Kidney (tissue), 14 donors: ENCODE data around the gene CHST12. TPM values are rescaled to one million over a fixed set of nuclear protein-coding genes. Genes with fewer than 3 reads are reported as not detected.
A peak's percentile ranks its signal among the peaks of the same experiment; 100 is the strongest.

ENCODE experiments used
- DNase-seq, 5 donors: peaks; one replicate each; pipeline ENCODE4 v3.0.0-alpha.2; 2013 to 2020
- FAIRE-seq: peaks from 2 replicates; lab custom pipeline; 2012; peaks lifted over from hg19 to GRCh38; lab: Jason Lieb, UNC
- H3K27ac ChIP-seq, 2 donors: one replicate each; pipeline ENCODE4 v1.7.0; 2013; ENCODE audit warnings: low read depth in 2 of 2, low read length in 2 of 2, inconsistent platforms in 1 of 2
- H3K27me3 ChIP-seq: one replicate; pipeline ENCODE4 v1.7.1; 2013; ENCODE audit warnings: low read length, inconsistent platforms; ENCODE audit not compliant: control insufficient read depth, insufficient read depth
- H3K36me3 ChIP-seq, 3 donors: one replicate each; pipeline versions ENCODE4 v1.7.0 to v1.7.1; 2013; ENCODE audit warnings: low read length in 3 of 3, control low read depth in 1 of 3, inconsistent platforms in 1 of 3; ENCODE audit not compliant: insufficient read depth in 3 of 3, control insufficient read depth in 2 of 3
- H3K4me1 ChIP-seq, 3 donors: one replicate each; pipeline versions ENCODE4 v1.7.0 to v1.7.1; 2013; ENCODE audit warnings: low read length in 3 of 3, inconsistent platforms in 1 of 3, low read depth in 1 of 3; ENCODE audit not compliant: control insufficient read depth in 2 of 3, insufficient read depth in 2 of 3
- H3K4me3 ChIP-seq, 3 donors: one replicate each; pipeline versions ENCODE4 v1.7.0 to v1.8.1; 2013; ENCODE audit warnings: low read length in 3 of 3, control low read depth in 1 of 3, inconsistent platforms in 1 of 3
- H3K9ac ChIP-seq, 3 donors: one replicate each; pipeline versions ENCODE4 v1.7.0 to v1.7.1; 2013; ENCODE audit warnings: low read length in 3 of 3, control low read depth in 1 of 3, inconsistent platforms in 1 of 3
- H3K9me3 ChIP-seq, 3 donors: one replicate each; pipeline versions ENCODE4 v1.7.0 to v1.7.1; 2013; ENCODE audit warnings: low read length in 3 of 3, control low read depth in 1 of 3, inconsistent platforms in 1 of 3; ENCODE audit not compliant: control insufficient read depth in 2 of 3, insufficient read depth in 1 of 3
- CTCF ChIP-seq: IDR thresholded peaks from 3 replicates; pipeline ENCODE4 v1.5.1; 2012; ENCODE audit warnings: mild to moderate bottlenecking, moderate library complexity, borderline replicate concordance; ENCODE audit not compliant: insufficient read depth; ENCODE audit errors: extremely low read depth
- intact Hi-C: fragments of 100-400 bp; cut with DNase I; formaldehyde crosslinking; loops from one replicate; pipeline ENCODE4 v1.11.1; 2022
- polyA plus RNA-seq: library from polyadenylated mRNA; stranded (reverse); fragments of 350-450 nt; fragmentation: Illumina TruSeq; extraction: RNeasy Lipid Tissue Mini Kit (QIAGEN cat#74804); gene quantifications from one replicate; pipeline ENCODE4 v1.2.3, GENCODE V29; 2014; ENCODE audit warnings: low read depth, low replicate concordance; ENCODE audit not compliant: insufficient read depth
- total RNA-seq: library from RNA; stranded (reverse); fragmentation: NEBNext Ultra II Directional; extraction: Animal tissue kit (Norgen Biotek cat#: 25700); gene quantifications from one replicate; pipeline ENCODE4 v1.2.1, GENCODE V29; 2021
- donor health status: control.
- donor health status: control.
- donor health status: control.
- donor health status: control.
- donor health status: control.
- donor health status: DM: yes; HTN: yes; CAD: no.
- donor health status: Normal renal cell carcinoma (clear cell type).

The CHST12 gene
- total and polyA plus RNA-seq, 2 donors from 2014 or later, result 16.3 to 25.6 TPM

- TF ChIP-seq CTCF, result no peak
- intact Hi-C loops, result no loop called here
- H3K4me1 ChIP-seq, result no peaks in the 10 kb centered on the region
- no peak overlapping the region for H3K27ac ChIP-seq
- no peak overlapping the region for H3K4me3 ChIP-seq
- H3K9ac ChIP-seq, result no peak overlapping the region
- no peaks in the 10 kb centered on the region for H3K9me3 ChIP-seq
- FAIRE-seq, result no peak
- no peaks in the 10 kb centered on the region for H3K36me3 ChIP-seq
- H3K27me3 ChIP-seq, result no peaks in the 10 kb centered on the region
- no peak for DNase-seq
Measured at GRCh38 chr7:2460641-2461040, 57.2 kb downstream of the CHST12 start.

- DNase-seq (peak in 1 of 5 donors; percentile 65), FAIRE-seq (no peak)
- H3K9ac ChIP-seq, result no peak overlapping the region
- H3K27me3 ChIP-seq, result no peaks in the 10 kb centered on the region
- H3K9me3 ChIP-seq, result no peaks in the 10 kb centered on the region
- H3K27ac ChIP-seq, result no peak overlapping the region
- no peaks in the 10 kb centered on the region for H3K36me3 ChIP-seq
- H3K4me3 ChIP-seq, result no peak overlapping the region
- TF ChIP-seq CTCF, result no peak
- intact Hi-C loops, result no loop called here
- H3K4me1 ChIP-seq, result no peaks in the 10 kb centered on the region
Measured at GRCh38 chr7:2461268-2462026, 58.0 kb downstream of the CHST12 start.

- Histone ChIP-seq H3K36me3 (no peaks in the 10 kb centered on the region), H3K4me3 (no peak overlapping the region), H3K9ac (no peak overlapping the region), H3K9me3 (no peaks in the 10 kb centered on the region), H3K27ac (no peak overlapping the region), H3K4me1 (no peaks in the 10 kb centered on the region), H3K27me3 (no peaks in the 10 kb centered on the region)
- no peak for TF ChIP-seq CTCF
- intact Hi-C loops, result no loop called here
- FAIRE-seq (no peak), DNase-seq (no peak)
Measured at GRCh38 chr7:2462731-2463130, 59.3 kb downstream of the CHST12 start.

- Histone ChIP-seq H3K27ac (no peak overlapping the region), H3K9ac (no peak overlapping the region), H3K4me1 (no peaks in the 10 kb centered on the region), H3K4me3 (no peak overlapping the region), H3K36me3 (no peaks in the 10 kb centered on the region), H3K9me3 (no peaks in the 10 kb centered on the region), H3K27me3 (no peaks in the 10 kb centered on the region)
- no peak for TF ChIP-seq CTCF
- no peak for FAIRE-seq
- intact Hi-C loops, result no loop called here
- DNase-seq, result no peak
Measured at GRCh38 chr7:2465928-2466327, 62.5 kb downstream of the CHST12 start.
